Ovary (tissue), 9 donors: ENCODE measurements around the gene RWDD4. TPM values are rescaled to one million over a fixed set of nuclear protein-coding genes. Genes with fewer than 3 reads are reported as not detected.
"Not testable (repeated sequence)": the region's sequence is repeated elsewhere in the genome, so short reads cannot be mapped to it uniquely, and the experiment has no call there.

Experiments used
- DNase-seq, 5 donors: peaks; one replicate each; pipeline ENCODE4 v3.0.0-alpha.2; 2019 to 2020
- H3K27ac ChIP-seq, 2 donors: fragments of 200-600 bp; one replicate each; pipeline versions ENCODE4 v1.5.1 to v1.8.0; 2019 to 2022
- H3K27me3 ChIP-seq: fragments of 200-600 bp; one replicate; pipeline ENCODE4 v1.8.0; 2022
- H3K36me3 ChIP-seq: fragments of 200-600 bp; sonication (generic); one replicate; pipeline ENCODE4 v1.5.1; 2019
- H3K4me1 ChIP-seq: one replicate; pipeline ENCODE4 v1.8.1; 2013; ENCODE audit warnings: mild to moderate bottlenecking, moderate library complexity; ENCODE audit not compliant: insufficient read depth
- H3K4me3 ChIP-seq: fragments of 200-600 bp; sonication (generic); one replicate; pipeline ENCODE4 v1.5.1; 2017
- H3K9me3 ChIP-seq, 2 donors: fragments of 200-600 bp in 1 of 2; sonication (generic) in 1 of 2; one replicate each; pipeline versions ENCODE4 v1.5.1 to v1.8.1; 2013 to 2019; ENCODE audit warnings: mild to moderate bottlenecking in 1 of 2, moderate library complexity in 1 of 2
- EP300 ChIP-seq: sonication (generic); formaldehyde crosslinking; IDR thresholded peaks from one replicate; pipeline ENCODE4 v1.6.1; 2017; ENCODE audit warnings: antibody characterized with exemption
- POLR2A ChIP-seq: fragments of 450-650 bp; IDR thresholded peaks from one replicate; pipeline ENCODE4 v1.6.1; 2017; ENCODE audit warnings: antibody characterized with exemption, mild to moderate bottlenecking, moderate library complexity
- WGBS, 3 donors: extraction: QIAGEN DNeasy Blood & Tissue Kit in 1 of 3; methylation state at CpG; one replicate each; pipeline versions ENCODE4 v1.1.5 to v1.1.7; 2013 to 2017; 5-methylcytosine and 5-hydroxymethylcytosine counted together
- intact Hi-C, 4 donors: fragments of 100-400 bp; cut with DNase I; formaldehyde crosslinking; loops; one replicate each; pipeline versions ENCODE4 v1.11.0 to v1.15.1; 2022 to 2023
- polyA plus RNA-seq, 2 donors: library from polyadenylated mRNA; stranded (reverse); fragments of 200-250 nt in 1 of 2; fragments of 350-450 nt in 1 of 2; fragmentation: Illumina TruSeq in 1 of 2; extraction: RNeasy Lipid Tissue Mini Kit (QIAGEN cat#74804) in 1 of 2; gene quantifications; one replicate each; pipeline ENCODE4 v1.2.3, GENCODE V29; 2013 to 2014
- total RNA-seq, 7 donors: library from RNA; depleted of rRNA in 2 of 7; stranded (reverse); fragments of >200 nt in 2 of 7; fragmentation: NEBNext Ultra II Directional in 3 of 7; extraction: Animal tissue kit (Norgen Biotek cat#: 25700) in 3 of 7; gene quantifications; one replicate each; pipeline versions ENCODE4 v1.1.0 to v1.2.4, GENCODE V29; 2016 to 2023
- TF ChIP-seq, protein P1 (sequence below), 3 donors: fragments of 450-650 bp in 2 of 3; fragments of 200-600 bp in 1 of 3; IDR thresholded peaks; one replicate each; pipeline versions ENCODE4 v1.5.1 to v1.8.0; 2016 to 2022; ENCODE audit warnings: antibody characterized with exemption in 3 of 3, mild to moderate bottlenecking in 1 of 3
- donor health status: DM: no; HTN: no; CAD: no; lungs with moderate emphysema.
- donor health status: DM: no; HTN: no; CAD: no.
- donor health status: Bipolar disorder and iron deficiency.
- donor health status: DM: yes; HTN: yes; CAD: no.
- donor health status: DM: no; HTN: no; CAD: no.
- donor health status: DM: yes; HTN: yes; CAD: no.

Gene RWDD4
- total and polyA plus RNA-seq, 9 donors, result 29.0 to 63.5 (median 37.8) TPM

- peak overlapping the region; percentile 56 to 96 for H3K27ac ChIP-seq
Measured at GRCh38 chr4:183633476-183634400, 25.2 kb downstream of the RWDD4 start.

DNA sequence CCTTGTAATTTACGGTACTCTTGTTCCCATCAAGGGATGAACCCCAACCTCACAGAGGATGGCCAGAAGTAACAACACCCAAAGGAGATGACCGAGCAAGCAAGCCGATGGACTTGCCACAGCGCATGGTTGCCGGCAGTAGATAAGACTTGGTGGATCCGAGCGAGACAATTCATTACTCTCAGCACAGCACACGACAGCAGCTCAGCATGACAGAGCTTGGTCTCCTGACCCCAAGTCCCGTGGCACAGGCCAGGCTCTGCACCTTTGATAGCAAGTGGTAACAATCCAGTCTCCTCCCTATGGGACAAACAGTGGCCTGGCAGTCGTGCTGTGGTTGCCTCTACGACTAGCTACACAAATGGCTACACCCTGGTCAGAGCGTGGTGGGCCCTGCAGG is 26.3 kb downstream of the RWDD4 start:
- no peak for TF ChIP-seq EP300
- no peak for TF ChIP-seq POLR2A
- TF ChIP-seq, protein P1, sequence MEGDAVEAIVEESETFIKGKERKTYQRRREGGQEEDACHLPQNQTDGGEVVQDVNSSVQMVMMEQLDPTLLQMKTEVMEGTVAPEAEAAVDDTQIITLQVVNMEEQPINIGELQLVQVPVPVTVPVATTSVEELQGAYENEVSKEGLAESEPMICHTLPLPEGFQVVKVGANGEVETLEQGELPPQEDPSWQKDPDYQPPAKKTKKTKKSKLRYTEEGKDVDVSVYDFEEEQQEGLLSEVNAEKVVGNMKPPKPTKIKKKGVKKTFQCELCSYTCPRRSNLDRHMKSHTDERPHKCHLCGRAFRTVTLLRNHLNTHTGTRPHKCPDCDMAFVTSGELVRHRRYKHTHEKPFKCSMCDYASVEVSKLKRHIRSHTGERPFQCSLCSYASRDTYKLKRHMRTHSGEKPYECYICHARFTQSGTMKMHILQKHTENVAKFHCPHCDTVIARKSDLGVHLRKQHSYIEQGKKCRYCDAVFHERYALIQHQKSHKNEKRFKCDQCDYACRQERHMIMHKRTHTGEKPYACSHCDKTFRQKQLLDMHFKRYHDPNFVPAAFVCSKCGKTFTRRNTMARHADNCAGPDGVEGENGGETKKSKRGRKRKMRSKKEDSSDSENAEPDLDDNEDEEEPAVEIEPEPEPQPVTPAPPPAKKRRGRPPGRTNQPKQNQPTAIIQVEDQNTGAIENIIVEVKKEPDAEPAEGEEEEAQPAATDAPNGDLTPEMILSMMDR (IDR thresholded peaks at IDR 0.05), result no peak
- WGBS, 3 donors, result 86 to 93% (median 89%) methylated on average over 12 of the region's 12 CpGs
- Histone ChIP-seq H3K4me3 (no peak overlapping the region), H3K9me3 (no peaks in the 10 kb centered on the region), H3K36me3 (no peaks in the 10 kb centered on the region), H3K27me3 (no peaks in the 10 kb centered on the region), H3K27ac (peak overlapping the region in 1 of 2 donors; percentile 96), H3K4me1 (peaks cover 16% of the 10 kb centered on the region)
- peak in 1 of 5 donors; percentile 30 for DNase-seq
- intact Hi-C loops, result no loop called here

More at GRCh38 chr4:183633476-183634400, 25.2 kb downstream of the RWDD4 start:
- H3K4me1 ChIP-seq, result peaks cover 19% of the 10 kb centered on the region
- H3K4me3 ChIP-seq, result no peak overlapping the region
- TF ChIP-seq POLR2A (no peak), EP300 (no peak)
- TF ChIP-seq, protein P1 (IDR thresholded peaks at IDR 0.05), result no peak
- no peaks in the 10 kb centered on the region for H3K9me3 ChIP-seq
- intact Hi-C loops, result no loop called here
- no peaks in the 10 kb centered on the region for H3K27me3 ChIP-seq
- DNase-seq, result peak in 2 of 5 donors; percentile 48 to 58
- no peaks in the 10 kb centered on the region for H3K36me3 ChIP-seq
- 60 to 69% (median 62%) methylated on average over 11 of the region's 11 CpGs for WGBS, 3 donors

DNA sequence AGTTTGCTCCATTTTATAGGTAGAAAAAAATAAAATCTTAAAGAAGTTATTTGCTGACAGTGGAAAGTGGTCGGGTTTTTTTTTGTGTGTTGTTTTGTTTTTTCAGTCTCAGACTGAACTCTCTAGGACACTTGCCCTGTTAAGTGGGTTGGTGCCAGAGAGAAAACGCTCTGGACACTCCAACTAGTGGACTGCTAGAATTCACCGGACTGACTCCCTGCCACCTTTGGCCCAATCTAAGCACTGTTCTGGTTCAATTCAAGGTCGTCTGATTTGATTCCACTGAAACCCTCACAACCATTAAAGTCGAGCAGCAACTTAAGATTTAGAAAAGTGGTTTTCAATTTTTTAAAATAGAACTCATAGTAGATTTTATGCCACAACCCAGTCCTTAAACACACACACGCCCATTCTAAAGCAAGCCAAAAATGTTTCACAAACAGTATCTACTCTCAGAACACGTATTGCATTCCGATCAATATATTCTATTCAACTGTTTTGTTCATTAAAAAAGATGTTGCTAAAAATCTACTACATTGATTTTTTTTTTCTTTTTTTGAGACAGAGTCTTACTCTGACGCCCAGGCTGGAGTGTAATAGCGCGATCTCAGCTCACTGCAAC is 27.3 kb downstream of the RWDD4 start:
- WGBS, 3 donors, result 28 to 32% (median 31%) methylated on average over 11 of the region's 11 CpGs
- no peaks in the 10 kb centered on the region for H3K9me3 ChIP-seq
- H3K4me3 ChIP-seq, result no peak overlapping the region
- peak overlapping the region in 1 of 2 donors; percentile 96 for H3K27ac ChIP-seq
- no peaks in the 10 kb centered on the region for H3K27me3 ChIP-seq
- no peaks in the 10 kb centered on the region for H3K36me3 ChIP-seq
- intact Hi-C loops, result no loop called here
- peaks cover 14% of the 10 kb centered on the region for H3K4me1 ChIP-seq
- DNase-seq, result peak in 4 of 5 donors; percentile 67 to 74 (median 70)
- TF ChIP-seq POLR2A (no peak), EP300 (no peak)
- TF ChIP-seq, protein P1 (IDR thresholded peaks at IDR 0.05), result no peak

GRCh38 chr4:183627979-183628588 is 30.9 kb downstream of the RWDD4 start:
- Histone ChIP-seq H3K9me3 (no peaks in the 10 kb centered on the region), H3K36me3 (no peaks in the 10 kb centered on the region), H3K27ac (no peak overlapping the region), H3K4me3 (no peak overlapping the region), H3K27me3 (no peaks in the 10 kb centered on the region), H3K4me1 (peaks cover 8% of the 10 kb centered on the region)
- peak in 1 of 5 donors; percentile 8 for DNase-seq
- no peak for TF ChIP-seq EP300
- TF ChIP-seq, protein P1 (IDR thresholded peaks at IDR 0.05), result no peak
- TF ChIP-seq POLR2A, result no peak
- intact Hi-C loops, result no loop called here
- WGBS, 3 donors, result 88 to 97% (median 97%) methylated on average over 12 of the region's 12 CpGs

DNA sequence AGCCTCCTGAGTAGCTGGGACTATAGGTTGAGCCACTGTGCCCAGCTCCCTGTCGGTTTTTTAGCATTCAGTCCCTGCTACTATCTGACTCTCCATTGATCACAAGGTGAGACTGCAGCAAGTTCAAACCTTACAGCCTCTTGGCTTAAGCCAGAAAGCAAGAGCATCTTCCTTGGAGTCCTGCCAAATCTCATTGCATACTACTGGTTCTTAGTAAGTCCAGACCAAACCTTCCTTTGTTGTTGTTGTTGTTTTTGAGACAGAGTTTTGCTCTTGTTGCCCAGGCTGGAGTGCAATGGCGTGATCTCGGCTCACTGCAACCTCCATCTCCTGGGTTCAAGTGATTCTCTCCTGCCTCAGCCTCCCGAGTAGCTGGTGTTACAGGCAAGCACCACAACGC is 31.7 kb downstream of the RWDD4 start:
- H3K27me3 ChIP-seq, H3K36me3 ChIP-seq, intact Hi-C loops, H3K4me3 ChIP-seq, H3K4me1 ChIP-seq, H3K9me3 ChIP-seq, H3K27ac ChIP-seq: not testable (repeated sequence)
- DNase-seq, result peak in 3 of 5 donors; percentile 5 to 11 (median 10)
- 90 to 93% (median 91%) methylated on average over 5 of the region's 5 CpGs for WGBS, 3 donors
